HCT116 (cell line): ENCODE results near the gene NSMF. TPM values are rescaled to one million over a fixed set of nuclear protein-coding genes. Genes with fewer than 3 reads are reported as not detected.

Source experiments
- EGR1 ChIP-seq: IDR thresholded peaks from 2 replicates; pipeline ENCODE4 v1.6.1; 2012; ENCODE audit warnings: low read depth
- EZH2 ChIP-seq: fragments of 200-600 bp; sonication (generic); IDR thresholded peaks from 2 replicates; pipeline ENCODE4 v1.6.1; 2017; ENCODE audit warnings: antibody characterized with exemption, mixed run types
- EZH2phosphoT487 ChIP-seq: fragments of 200-600 bp; IDR thresholded peaks from 2 replicates; pipeline ENCODE4 v1.6.1; 2018; ENCODE audit warnings: antibody characterized with exemption, borderline replicate concordance
- FOSL1 ChIP-seq: IDR thresholded peaks from 2 replicates; pipeline ENCODE4 v1.6.1; 2012; ENCODE audit warnings: low read depth
- JUND ChIP-seq: IDR thresholded peaks from 2 replicates; pipeline ENCODE4 v1.6.1; 2012
- REST ChIP-seq: IDR thresholded peaks from 2 replicates; pipeline ENCODE4 v1.6.1; 2012; ENCODE audit warnings: low read depth
- SRF ChIP-seq: IDR thresholded peaks from 2 replicates; pipeline ENCODE4 v1.6.1; 2012; ENCODE audit warnings: low read depth
- ZBTB33 ChIP-seq: IDR thresholded peaks from 2 replicates; pipeline ENCODE4 v1.6.1; 2011; ENCODE audit warnings: mild to moderate bottlenecking, low read length, moderate library complexity; ENCODE audit not compliant: insufficient replicate concordance; ENCODE audit errors: extremely low read depth
- total RNA-seq: library from RNA; stranded (reverse); gene quantifications from one replicate; pipeline ENCODE4 v1.2.1, GENCODE V29; 2021; ENCODE audit not compliant: unreplicated experiment

The NSMF gene
- total RNA-seq, 1 experiment from 2014 or later, result 81.9 TPM

- TF ChIP-seq EZH2, result no peak
- TF ChIP-seq EGR1, result no peak
- TF ChIP-seq REST, result no peak
- TF ChIP-seq EZH2phosphoT487, result no peak
- TF ChIP-seq ZBTB33, result no peak
- TF ChIP-seq SRF, result no peak
- no peak for TF ChIP-seq JUND
- TF ChIP-seq FOSL1, result no peak
Measured at GRCh38 chr9:137461316-137461662, 2.2 kb upstream of the NSMF start (continued).
